GM19324 (cell line): Measurements from ENCODE around the gene RTN1.

Experiments
- ATAC-seq: cut with Tn5 transposase; IDR thresholded peaks from one replicate; pipeline ENCODE4 v1.9.1; 2021; ENCODE audit warnings: mild to moderate bottlenecking, moderate library complexity; ENCODE audit not compliant: unreplicated experiment, low FRiP score

The RTN1 gene

DNA sequence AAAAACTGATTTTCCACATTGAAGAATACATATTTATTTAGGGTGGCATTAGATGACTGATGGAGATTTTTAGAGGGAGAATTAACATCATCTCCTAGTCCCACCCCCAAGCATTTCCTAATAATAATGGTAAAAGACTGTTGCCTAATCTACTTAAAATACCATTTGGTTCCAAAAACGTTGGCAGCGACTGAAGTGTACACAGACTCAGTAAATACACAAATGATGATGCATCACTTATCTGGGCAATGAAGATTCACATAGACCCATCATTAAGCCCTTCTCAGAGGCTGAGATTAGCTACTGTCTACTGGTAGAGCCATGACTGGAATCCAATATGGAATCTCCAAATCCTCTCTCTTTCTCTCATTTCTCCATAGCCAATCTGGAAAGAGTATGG, 18.2 kb downstream of the RTN1 start:
- no peak for ATAC-seq

DNA sequence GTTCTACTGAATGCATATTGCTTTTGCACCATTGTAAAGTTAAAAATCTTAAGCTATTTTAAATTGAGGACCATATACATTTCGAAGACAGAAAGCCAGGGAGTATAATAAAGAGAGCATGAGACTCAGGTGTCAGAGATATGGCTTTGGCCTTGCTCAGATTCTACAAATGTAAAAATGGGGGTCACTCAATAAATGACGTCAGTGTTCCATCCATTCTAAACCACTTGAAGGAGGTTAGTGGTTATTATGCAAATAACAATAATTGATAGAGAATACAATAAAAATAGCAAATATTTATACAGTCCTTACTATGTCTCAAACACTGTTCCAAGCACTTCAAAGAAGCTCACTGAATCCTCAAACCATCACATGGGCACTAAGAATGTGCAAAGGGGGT, 20.1 kb downstream of the RTN1 start:
- no peak for ATAC-seq

DNA sequence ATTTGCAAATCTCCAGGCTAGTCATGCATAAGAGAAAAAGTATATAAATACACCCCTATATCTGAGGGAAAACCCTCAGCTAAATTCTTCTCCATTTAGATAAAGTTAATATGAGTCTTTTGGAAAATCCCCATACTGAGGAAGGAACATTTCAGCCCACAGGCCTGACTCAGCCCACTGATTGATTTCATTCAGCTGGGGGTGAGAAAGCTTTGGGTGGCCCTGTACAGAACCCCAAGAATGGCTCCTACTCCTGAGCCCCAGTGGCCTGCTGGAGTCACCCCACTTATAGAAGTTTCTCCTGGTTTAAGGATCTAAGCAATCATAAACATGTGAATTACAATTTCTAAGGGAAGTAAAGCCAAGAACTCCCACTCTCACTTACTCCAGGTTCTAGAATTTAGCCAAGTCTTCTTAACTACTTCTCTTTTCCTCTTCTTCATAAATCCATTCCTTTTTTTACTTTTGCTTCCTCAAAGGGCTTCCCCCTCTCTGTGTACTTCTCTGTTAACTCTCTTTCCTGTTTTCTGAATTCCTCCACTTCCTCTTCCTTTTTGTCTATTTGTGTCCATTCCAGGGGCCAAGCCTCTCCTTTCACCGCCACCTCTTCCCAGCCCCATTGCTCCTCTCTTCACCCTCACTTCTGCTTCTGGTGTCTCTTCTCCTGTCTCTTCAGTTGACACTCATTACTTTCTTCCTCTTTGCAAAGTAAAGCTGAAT, 21.0 kb downstream of the RTN1 start:
- no peak for ATAC-seq

DNA sequence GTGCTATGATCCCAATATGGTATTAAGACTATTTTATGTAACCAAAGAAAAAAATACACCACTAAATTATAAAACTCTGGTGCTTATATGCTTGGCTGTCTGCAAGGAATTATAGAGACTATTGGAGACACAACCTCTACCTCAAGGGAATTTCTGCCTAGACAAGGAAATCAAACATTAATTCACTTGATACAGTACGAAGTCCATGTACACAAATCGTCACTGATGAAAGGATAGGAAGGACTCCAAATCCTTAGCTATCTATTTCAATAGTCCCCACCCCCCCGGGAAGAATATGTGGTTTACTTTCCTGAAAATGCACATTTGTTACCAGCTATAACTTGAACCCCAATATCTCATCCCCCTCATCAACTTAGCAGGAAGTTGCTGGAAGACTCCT, 21.9 kb downstream of the RTN1 start:
- no peak for ATAC-seq

DNA sequence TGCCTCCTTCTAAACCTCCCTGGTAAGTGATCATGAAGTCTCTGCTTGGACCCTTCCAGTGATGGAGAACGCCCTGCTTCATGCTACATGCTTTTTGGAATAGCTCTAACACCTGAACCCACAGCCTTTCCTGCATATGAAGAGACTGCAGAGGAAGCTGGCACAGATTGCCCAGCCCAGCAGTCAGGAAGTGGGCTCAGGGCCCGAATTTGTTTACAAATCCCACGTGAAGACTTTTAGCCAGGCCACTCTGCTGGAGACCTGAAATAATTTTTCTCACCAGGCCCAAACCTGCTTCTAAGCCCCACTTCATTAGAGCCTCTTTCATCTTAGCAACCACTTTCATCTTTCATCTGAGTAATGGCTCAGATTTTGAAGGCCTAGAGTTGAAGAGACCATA, 22.9 kb downstream of the RTN1 start:
- ATAC-seq: no peak

DNA sequence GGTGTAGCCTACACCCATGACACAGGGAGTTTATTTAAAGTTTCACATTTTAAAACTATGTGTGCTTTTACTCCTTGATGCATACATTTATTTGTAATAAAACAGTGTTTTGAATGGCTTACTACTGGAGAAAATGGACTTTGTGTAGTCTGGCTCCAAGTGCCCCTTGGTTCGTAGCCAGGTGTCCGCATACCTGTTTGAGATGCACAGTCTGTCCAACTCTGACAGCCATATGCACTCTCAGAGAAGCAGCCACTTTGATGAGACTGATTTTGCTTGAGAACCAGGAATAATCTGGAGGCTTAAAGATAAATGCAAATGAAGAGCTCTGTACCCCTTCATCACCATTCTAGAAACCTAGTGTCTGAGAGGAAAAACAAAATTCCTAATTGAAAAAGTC, 24.0 kb downstream of the RTN1 start:
- no peak for ATAC-seq

DNA sequence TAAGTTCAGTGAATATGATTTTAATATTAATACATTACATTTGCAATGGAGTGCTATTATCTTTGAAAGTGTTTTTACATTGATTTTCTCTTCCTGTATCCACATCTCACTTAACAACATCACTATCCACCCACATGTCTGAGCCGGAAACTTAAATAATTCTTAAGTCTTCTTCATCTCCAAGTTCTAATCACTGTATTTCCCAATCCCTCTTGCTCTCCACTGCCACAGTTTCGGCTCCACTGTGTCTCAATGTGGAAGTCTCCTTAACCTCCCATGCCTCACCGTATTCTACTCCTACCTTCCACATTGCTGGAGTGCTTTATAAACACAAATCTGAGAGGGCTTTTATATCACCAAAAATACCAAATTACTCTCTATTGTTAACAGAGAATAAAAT, 25.3 kb downstream of the RTN1 start:
- ATAC-seq: no peak

DNA sequence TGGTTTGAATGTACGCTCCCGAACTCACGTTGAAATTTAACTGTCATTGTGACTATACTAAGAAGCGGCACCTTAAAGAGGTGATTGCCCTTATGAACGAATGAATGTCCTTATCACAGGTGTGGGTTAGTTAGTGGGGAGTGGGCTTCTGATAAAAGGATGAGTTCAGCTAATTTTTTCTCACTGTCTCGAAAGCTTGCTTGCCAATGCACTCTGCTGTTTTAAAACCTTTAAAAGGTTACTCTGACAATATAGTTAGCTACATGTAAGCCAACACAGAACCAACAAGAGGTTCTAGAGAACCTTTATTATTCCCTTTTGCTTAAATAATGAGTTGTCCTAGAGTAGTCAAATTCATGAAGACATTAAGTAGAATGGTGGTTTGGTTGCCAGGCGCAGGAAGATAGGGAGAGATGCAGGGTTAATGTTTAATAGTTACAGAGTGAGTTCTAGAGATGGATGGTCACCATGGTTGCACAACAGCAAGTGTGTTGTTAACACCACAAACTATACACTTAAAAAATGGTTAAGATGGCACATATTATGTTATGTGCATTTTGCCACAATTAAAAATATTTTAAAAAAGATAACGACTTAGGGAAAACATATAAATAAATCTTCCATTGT, 26.3 kb downstream of the RTN1 start:
- no peak for ATAC-seq

DNA sequence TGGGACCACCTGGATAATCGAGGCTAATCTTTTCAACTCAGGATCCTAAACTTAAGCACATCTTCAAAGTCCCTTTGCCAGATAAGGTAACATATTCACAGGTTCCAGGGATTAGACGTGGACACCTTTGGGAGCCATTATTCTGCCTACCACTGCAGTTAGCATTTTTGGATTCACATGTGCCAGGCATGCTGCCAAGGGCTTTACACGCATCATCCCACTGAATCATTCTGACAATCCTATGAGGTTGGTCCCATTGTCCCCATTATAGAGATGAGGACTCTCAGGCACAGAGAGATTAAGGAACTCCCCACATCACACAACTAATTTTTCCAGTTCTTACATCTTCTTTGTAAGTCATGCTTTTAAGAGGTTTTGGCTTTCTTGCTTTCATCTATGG, 34.5 kb downstream of the RTN1 start:
- ATAC-seq: no peak

DNA sequence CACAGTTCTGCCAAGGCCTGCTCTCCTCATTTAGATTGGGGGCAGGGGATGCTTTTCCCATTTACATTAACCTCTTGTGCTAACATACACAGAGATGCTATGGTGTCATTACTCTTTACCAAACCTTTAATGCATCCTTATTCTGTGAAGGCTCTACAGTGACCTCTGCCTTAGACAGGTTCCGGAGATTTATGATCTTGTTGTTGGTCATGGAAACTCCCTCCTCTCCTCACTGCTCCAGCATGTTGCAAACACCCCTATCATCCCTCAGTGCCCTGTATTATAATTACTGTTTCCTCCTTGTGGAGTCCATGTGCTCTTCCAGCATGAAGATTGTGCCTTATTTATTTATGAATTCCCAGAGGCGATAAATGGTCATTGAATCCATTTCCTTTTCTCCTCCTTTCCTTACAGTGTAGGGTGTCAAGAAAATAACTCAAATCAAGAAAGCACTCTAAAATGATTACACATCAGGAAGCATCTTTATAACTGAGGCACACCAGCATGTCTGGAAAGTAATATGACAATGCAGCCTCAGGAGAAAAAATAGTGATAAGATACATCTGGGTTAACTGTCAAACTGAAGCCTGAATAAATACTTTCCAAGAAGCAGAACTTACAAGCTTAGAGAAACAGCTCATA, 37.8 kb downstream of the RTN1 start:
- no peak for ATAC-seq

DNA sequence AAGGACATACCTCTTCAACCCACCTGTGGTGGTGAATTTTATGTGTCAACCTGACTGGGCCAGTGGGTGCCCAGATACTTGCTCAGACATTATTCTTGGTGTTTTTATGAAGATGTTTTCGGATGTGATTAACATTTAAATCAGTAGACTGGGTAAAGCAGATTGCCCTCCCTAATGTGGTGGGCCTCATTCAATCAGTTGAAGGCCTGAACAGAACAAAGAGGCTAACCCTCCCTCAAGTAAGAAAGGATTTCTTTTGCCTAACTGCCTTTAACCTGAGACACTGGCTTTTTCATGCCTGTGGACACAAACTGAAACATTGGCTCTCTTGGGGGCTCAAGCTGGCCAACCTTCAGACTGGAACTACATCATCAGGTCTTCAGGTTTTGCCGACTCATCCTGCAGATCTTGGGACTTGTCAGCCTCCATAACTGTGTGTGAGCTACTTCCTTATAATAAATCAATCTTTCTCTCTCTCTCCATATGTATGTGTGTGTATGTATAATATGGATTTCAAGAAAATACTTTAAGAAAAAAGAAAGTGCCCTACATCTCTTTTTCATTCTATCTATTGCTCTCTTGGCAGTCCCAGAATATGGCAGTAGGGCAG, 39.4 kb downstream of the RTN1 start:
- no peak for ATAC-seq

DNA sequence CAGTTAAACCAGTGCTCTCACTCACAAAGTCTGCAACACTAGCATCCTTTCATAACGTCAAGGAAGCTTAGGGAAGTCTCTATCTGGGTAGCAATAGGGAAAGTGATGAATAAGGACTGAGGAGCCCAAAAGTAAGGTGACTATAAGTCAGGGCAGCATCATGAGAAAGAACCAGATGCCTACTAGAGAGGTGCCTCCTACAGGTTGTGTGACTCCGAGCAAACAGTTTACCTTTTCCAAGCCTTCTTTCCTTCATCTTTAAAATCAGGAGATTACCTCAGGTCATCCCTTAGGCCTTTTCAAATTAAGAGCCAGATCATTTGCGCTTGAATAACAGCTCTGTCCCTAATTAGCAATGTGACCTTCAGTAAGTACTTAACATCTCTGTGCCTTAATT, 40.2 kb downstream of the RTN1 start:
- no peak for ATAC-seq

DNA sequence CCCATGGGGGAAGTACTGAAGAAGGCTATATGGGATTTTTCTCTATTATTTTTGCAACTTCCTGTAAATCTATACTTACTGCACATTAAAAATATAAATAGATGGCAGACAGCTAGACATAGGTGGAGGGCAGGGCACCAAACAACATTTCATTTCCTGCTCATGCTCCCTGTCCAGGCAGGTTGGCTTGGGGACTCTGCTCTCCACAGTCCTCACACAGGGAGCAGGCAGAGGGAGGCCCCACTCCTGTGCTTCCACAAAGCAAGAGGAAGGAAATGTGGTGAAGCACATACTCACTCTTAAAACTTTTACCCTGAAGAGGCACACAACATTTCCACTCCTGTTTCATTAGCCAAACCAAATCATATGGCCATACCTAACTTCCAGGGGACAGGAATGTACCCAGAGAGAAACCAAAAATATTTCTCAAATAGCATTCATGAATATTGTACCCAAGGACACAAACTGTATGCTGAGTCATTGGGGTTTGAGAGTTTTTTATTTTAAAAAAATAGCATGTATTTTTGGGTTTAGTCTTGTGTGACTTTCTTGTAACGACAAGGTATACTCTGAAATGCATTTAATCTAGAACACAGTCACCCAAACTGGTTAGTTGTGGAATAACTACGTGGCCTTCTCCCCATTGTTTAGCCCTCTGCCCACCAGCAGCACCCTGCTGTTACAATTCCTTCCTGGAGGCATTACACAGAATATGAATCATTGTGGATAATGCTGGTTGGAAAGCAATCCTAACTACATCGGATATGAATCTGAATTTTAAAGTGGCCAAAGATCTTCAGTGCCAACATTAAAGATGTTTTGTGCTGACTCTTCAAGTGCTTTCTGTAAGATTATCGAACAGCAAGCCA, 40.9 kb downstream of the RTN1 start:
- ATAC-seq: no peak

DNA sequence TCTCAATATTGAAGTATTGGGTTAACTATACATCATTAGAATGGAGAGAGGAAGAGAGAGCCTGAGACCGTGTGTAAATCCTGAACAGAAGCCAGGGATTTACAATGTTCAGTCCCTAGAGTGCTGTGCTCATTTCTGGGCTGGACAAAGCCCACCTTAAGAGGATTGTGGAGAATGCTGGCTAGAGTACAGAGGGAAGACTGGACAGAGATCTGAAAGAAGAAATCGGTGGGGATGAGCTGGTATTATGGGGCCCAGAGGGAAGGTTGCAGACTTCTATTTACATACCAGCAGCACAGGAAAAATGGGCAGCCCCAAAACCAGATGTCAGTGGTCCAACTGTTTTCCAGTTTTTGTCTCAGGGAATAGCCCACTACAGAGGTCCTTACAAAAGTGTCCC, 42.3 kb downstream of the RTN1 start:
- ATAC-seq: no peak

DNA sequence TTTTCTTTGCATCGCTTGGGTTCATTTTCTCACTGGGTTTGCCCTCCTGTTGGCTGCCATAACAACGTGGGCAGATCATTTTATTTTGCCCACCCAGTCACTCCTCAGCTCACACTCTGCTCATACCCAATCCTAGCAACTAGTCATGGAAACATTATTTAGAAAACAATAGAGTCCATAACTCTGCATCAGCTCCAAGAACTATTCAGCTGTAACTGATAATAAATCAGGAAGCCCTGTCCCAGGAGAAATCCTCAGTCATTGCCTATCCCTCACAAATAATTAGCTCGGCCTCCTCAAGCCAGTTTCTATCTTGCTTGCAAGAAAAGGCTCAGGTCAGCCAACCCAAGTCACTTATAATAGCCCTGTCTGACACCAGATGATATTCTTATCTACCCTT, 43.2 kb downstream of the RTN1 start:
- no peak for ATAC-seq

DNA sequence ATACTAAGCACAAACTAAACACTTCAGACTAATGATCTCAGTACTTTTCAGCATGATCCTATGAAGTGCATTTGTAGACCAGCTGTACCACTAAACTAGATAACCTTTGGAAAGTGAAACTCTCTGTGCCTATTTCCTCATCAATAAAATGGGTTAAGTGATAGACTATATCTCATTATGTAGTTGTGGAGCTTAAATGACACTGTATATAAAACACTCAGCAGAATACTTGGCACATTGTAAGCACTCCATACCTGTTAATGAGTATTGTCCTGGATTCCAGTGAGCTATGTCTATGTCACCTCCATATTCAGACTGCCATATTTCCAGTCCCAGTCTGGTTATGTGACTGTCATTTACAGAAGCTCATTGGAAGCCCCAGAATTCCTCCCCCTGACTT, 44.4 kb downstream of the RTN1 start:
- ATAC-seq: no peak

DNA sequence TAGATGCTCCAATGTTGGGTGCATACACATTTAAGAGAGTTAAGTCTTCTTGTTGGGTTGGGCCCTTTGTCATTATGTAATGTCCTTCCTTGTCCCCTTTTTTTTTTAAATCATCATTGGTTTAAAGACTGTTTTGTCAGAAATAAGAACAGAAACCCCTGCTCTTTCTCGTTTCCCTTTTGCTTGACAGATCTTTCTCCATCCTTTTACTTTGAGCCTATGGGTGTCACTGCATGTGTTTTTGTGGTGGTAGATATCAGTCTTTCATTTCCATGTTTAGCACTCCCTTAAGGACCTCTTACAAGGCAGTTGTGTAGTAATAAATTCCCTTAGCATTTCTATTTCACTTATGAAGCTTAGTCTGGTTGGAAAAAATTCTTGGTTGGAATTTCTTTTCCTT, 47.4 kb downstream of the RTN1 start:
- no peak for ATAC-seq

DNA sequence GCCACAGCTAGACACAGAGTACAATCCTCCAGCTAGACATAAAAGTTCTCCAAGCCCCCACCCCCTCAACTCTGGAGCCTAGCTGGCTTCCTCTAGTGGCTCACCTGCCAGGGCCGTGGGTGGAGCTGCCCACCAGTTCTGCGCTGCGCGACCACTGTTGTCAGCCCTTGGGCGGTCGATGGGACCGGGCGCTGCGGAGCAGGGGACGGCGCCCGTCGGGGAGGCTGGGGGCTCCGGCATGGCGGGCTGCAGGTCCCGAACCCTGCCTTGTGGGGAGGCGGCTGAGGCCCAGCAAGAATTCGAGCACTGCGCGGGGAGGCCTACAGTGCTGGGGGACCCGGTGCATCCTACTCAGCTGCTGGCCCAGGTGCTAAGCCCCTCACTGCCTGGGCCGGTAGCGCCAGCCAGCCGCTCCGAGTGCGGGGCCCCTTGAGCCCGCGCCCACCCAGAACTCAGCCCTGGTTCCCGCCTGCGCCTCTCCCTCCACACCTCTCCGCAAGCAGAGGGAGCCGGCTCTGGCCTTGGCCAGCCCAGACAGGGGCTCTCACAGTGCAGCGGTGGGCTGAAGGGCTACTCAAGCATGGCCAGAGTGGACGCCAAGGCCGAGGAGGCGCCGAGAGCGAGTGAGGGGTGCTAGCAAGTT, 51.0 kb downstream of the RTN1 start:
- ATAC-seq: no peak

DNA sequence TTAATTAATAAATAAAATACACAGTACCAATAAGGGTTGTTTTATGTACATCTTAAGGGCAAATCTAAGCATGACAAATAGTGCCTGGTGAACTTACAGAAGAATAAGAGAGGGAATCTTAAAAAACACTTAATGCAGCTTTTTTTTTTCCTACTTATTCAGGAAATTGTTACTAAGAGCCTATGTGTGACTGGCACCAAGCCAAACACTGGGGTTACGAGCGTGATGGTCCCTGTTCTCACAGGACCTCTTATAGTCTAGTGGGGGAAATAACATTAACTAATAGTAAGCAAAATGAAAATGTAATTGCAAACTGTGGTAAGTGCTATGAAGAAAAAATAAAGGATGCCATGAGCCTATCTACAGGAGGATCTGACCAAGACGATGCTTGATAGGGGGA, 53.6 kb downstream of the RTN1 start:
- ATAC-seq: no peak

DNA sequence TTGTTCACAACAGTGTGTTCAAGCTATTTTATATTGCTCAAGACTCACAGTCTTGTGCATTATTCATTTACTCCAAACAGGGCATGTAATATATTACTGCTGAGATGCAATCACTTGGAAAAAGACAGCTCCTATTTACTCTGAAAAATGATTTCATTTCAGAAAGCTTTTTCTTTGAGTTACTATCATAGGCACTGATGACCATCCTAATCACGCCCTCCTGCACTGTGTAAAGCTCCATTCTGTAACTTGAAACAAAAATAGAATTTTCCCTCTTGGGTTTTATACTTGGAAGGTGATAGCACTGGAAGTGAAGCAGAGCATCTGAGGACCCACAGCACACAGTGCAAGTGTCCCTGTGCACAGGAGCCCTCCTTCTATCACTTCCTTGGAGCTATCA, 55.6 kb downstream of the RTN1 start:
- ATAC-seq: no peak
